ENCODE measurements around the gene SH2B3. TPM values are rescaled to one million over a fixed set of nuclear protein-coding genes. Genes with fewer than 3 reads are reported as not detected.

SH2B3 gene
- total RNA-seq, 3 donors from 2014 or later (not counting 1 experiment from before 2014, with no cell fraction given): 68.1 to 81.3 (median 68.4) TPM

DNA sequence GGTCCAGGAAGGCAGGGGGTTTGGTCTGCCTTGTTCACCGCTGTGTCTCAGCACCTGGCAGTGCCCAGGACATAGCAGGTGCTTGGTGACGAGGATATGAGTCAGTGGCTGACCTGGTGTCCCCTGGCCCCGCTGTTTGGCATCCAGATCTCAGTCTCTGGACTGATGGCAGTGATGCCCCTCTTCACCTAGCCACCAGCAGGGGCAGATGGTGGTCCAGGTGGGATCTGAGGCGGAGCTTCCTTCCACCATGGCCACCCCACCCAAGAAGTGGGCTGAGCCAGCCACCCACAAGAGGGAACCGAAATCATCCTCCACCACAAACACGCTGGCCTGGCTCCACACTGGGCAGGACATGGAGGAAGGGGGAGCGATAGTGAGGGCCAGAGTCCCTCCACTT, 16.1 kb upstream of the SH2B3 start:
- TF ChIP-seq, protein P1, sequence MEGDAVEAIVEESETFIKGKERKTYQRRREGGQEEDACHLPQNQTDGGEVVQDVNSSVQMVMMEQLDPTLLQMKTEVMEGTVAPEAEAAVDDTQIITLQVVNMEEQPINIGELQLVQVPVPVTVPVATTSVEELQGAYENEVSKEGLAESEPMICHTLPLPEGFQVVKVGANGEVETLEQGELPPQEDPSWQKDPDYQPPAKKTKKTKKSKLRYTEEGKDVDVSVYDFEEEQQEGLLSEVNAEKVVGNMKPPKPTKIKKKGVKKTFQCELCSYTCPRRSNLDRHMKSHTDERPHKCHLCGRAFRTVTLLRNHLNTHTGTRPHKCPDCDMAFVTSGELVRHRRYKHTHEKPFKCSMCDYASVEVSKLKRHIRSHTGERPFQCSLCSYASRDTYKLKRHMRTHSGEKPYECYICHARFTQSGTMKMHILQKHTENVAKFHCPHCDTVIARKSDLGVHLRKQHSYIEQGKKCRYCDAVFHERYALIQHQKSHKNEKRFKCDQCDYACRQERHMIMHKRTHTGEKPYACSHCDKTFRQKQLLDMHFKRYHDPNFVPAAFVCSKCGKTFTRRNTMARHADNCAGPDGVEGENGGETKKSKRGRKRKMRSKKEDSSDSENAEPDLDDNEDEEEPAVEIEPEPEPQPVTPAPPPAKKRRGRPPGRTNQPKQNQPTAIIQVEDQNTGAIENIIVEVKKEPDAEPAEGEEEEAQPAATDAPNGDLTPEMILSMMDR (IDR thresholded peaks at IDR 0.05): no peak
- H3K9me3 Mint-ChIP-seq: no peaks in the 10 kb centered on the region
- no peak overlapping the region for H3K27ac ChIP-seq (ENCODE audit: low read length)
- H3K4me1 Mint-ChIP-seq: no peaks in the 10 kb centered on the region
- peak overlapping the region in 1 of 2 donors; percentile 29 for H3K27ac Mint-ChIP-seq
- no peak overlapping the region for H3K4me3 Mint-ChIP-seq
- no peak overlapping the region for H3K4me3 ChIP-seq (ENCODE audit: low read length)
- no peaks in the 10 kb centered on the region for H3K36me3 Mint-ChIP-seq
- no peaks in the 10 kb centered on the region for H3K27me3 ChIP-seq (ENCODE audit: control insufficient read depth, insufficient read depth, low read length)
- no peaks in the 10 kb centered on the region for H3K9me3 ChIP-seq (ENCODE audit: control insufficient read depth, insufficient read depth, low read length)
- no peak for DNase-seq
- H3K27me3 Mint-ChIP-seq (ENCODE audit: low read depth in 2 of 2): peaks cover 0 to 9% of the 10 kb centered on the region in 2 donors
- H3K36me3 ChIP-seq (ENCODE audit: control insufficient read depth, insufficient read depth, low read length): no peaks in the 10 kb centered on the region
- peaks cover 31% of the 10 kb centered on the region for H3K4me1 ChIP-seq (ENCODE audit: control insufficient read depth, insufficient read depth, low read length)
- no peak for ATAC-seq
- WGBS (ENCODE audit: insufficient coverage): 59% methylated on average over 4 of the region's 7 CpGs
- intact Hi-C loops (cut with micrococcal nuclease): no loop called here

DNA sequence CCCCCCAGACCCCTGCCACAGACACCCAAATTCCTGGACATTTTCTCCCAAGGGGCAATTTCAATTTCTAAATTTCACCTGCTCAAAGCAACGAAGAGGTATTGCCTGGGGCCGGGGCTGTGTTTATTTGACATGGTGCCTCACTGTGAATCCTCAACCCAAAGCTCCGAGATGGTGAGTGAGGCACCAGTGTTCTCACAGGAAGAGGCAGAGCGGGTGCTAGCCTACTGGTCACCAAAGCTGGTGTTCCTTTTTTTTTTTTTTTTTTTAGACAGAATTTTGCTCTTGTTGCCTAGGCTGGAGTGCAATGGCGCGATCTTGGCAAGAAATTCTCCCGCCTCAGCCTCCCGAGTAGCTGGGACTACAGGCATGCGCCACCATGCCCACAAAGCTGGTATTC, 14.8 kb upstream of the SH2B3 start:
- Histone ChIP-seq H3K27me3 (ENCODE audit: control insufficient read depth, insufficient read depth, low read length) (no peaks in the 10 kb centered on the region), H3K4me3 (ENCODE audit: low read length) (no peak overlapping the region), H3K36me3 (ENCODE audit: control insufficient read depth, insufficient read depth, low read length) (no peaks in the 10 kb centered on the region), H3K27ac (ENCODE audit: low read length) (no peak overlapping the region), H3K4me1 (ENCODE audit: control insufficient read depth, insufficient read depth, low read length) (peaks cover 31% of the 10 kb centered on the region), H3K9me3 (ENCODE audit: control insufficient read depth, insufficient read depth, low read length) (no peaks in the 10 kb centered on the region)
- DNase-seq (no peak), ATAC-seq (peak in 2 of 3 donors; percentile 53 to 85)
- TF ChIP-seq, protein P1 (IDR thresholded peaks at IDR 0.05): no peak
- peaks cover 0 to 9% of the 10 kb centered on the region in 2 donors for H3K27me3 Mint-ChIP-seq (ENCODE audit: low read depth in 2 of 2)
- H3K4me3 Mint-ChIP-seq: no peak overlapping the region
- no peaks in the 10 kb centered on the region for H3K4me1 Mint-ChIP-seq
- intact Hi-C loops (cut with micrococcal nuclease): no loop called here
- WGBS (ENCODE audit: insufficient coverage): 72% methylated on average over 9 of the region's 9 CpGs
- no peaks in the 10 kb centered on the region for H3K36me3 Mint-ChIP-seq
- no peak overlapping the region for H3K27ac Mint-ChIP-seq
- H3K9me3 Mint-ChIP-seq: no peaks in the 10 kb centered on the region

DNA sequence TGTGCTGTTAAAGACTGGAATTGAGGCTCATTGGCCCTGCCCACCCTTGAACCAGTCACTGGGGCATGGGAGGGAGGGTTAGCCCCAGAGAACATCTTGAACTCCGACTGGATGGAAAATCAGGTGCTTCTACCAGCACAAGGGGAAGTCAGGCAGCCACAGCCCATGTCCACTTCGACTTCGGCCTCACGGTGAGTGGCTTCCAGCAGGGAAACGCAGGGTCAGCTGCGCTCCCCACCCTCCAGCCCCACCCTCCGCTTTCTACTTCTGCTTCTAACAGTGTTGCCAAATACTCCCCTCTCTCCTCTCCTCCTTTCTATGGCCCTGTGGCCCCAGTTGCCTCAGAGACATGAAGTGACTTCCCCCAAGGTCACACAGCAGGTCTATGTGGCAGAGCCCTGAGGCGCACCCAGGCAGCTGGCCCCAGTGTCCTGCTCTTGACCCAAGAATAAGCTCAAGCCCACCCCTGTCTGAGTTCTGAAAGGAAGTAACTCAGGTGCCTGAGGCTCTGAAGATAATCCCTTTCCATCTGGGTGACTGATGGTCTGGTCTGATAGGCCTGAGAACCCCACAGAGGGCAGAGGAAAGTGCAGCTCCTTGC, 11.9 kb upstream of the SH2B3 start:
- H3K4me1 ChIP-seq (ENCODE audit: control insufficient read depth, insufficient read depth, low read length): peaks cover 41% of the 10 kb centered on the region
- ATAC-seq (peak in 1 of 3 donors; percentile 55), DNase-seq (no peak)
- TF ChIP-seq, protein P1 (IDR thresholded peaks at IDR 0.05): no peak
- H3K4me3 ChIP-seq (ENCODE audit: low read length): no peak overlapping the region
- Mint-ChIP-seq H3K4me1 (peaks cover 0 to 8% of the 10 kb centered on the region in 2 donors), H3K27ac (no peak overlapping the region), H3K36me3 (no peaks in the 10 kb centered on the region), H3K27me3 (ENCODE audit: low read depth in 2 of 2) (peaks cover 0 to 3% of the 10 kb centered on the region in 2 donors), H3K4me3 (no peak overlapping the region), H3K9me3 (no peaks in the 10 kb centered on the region)
- intact Hi-C loops (cut with micrococcal nuclease): no loop called here
- 51% methylated on average over 8 of the region's 8 CpGs for WGBS (ENCODE audit: insufficient coverage)
- H3K36me3 ChIP-seq (ENCODE audit: control insufficient read depth, insufficient read depth, low read length): no peaks in the 10 kb centered on the region
- H3K9me3 ChIP-seq (ENCODE audit: control insufficient read depth, insufficient read depth, low read length): no peaks in the 10 kb centered on the region
- no peak overlapping the region for H3K27ac ChIP-seq (ENCODE audit: low read length)
- H3K27me3 ChIP-seq (ENCODE audit: control insufficient read depth, insufficient read depth, low read length): no peaks in the 10 kb centered on the region

DNA sequence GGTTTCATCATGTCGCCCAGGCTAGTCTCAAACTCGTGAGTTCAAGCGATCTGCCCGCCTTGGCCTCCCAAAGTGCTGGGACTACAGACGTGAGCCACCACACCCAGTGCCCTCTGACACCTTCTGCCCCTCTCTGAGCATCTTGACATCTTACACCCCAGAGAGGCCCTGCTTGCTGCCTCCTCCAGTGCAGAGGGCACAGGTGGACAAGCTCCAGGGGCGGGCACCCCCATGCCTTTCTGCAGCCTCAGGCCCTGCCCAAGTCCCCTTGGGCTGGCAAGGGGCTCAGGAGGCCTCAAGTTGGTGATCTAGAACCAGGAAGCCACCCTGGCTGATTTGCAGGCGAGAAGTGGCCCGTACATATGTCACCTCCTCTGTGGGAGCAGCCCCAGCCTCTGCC, 11.2 kb upstream of the SH2B3 start:
- Histone ChIP-seq H3K27ac (ENCODE audit: low read length) (no peak overlapping the region), H3K4me3 (ENCODE audit: low read length) (no peak overlapping the region), H3K27me3 (ENCODE audit: control insufficient read depth, insufficient read depth, low read length) (no peaks in the 10 kb centered on the region), H3K9me3 (ENCODE audit: control insufficient read depth, insufficient read depth, low read length) (no peaks in the 10 kb centered on the region), H3K4me1 (ENCODE audit: control insufficient read depth, insufficient read depth, low read length) (peaks cover 36% of the 10 kb centered on the region), H3K36me3 (ENCODE audit: control insufficient read depth, insufficient read depth, low read length) (no peaks in the 10 kb centered on the region)
- H3K27me3 Mint-ChIP-seq (ENCODE audit: low read depth in 2 of 2): peaks cover 0 to 4% of the 10 kb centered on the region in 2 donors
- peaks cover 0 to 9% of the 10 kb centered on the region in 2 donors for H3K4me1 Mint-ChIP-seq
- DNase-seq (no peak), ATAC-seq (no peak)
- intact Hi-C loops (cut with micrococcal nuclease): no loop called here
- no peaks in the 10 kb centered on the region for H3K36me3 Mint-ChIP-seq
- H3K4me3 Mint-ChIP-seq: no peak overlapping the region
- TF ChIP-seq, protein P1 (IDR thresholded peaks at IDR 0.05): no peak
- no peaks in the 10 kb centered on the region for H3K9me3 Mint-ChIP-seq
- H3K27ac Mint-ChIP-seq: no peak overlapping the region
- 75% methylated on average over 7 of the region's 8 CpGs for WGBS (ENCODE audit: insufficient coverage)

Data from natural killer cell (primary cell).